HepG2 (cell line): ENCODE measurements around the gene TAF1B.

Experiments
- ATF7 ChIP-seq, 2 experiments: fragments of 450-650 bp in 1 of 2; sonication (generic) in 1 of 2; formaldehyde crosslinking in 1 of 2; IDR thresholded peaks; 2 replicates each; pipeline versions ENCODE4 v1.4.0 to v1.6.1; 2016 to 2020; ENCODE audit warnings: antibody characterized with exemption in 1 of 2, mild to moderate bottlenecking in 1 of 2, missing genetic modification reagents in 1 of 2
- POLR2AphosphoS5 ChIP-seq: IDR thresholded peaks from 2 replicates; pipeline ENCODE4 v1.6.1; 2012; ENCODE audit warnings: low read depth, low read length
- RXRB ChIP-seq: IDR thresholded peaks from 2 replicates; pipeline ENCODE4 v1.6.1; 2016; ENCODE audit warnings: borderline replicate concordance, missing genetic modification reagents, missing compliant biosample characterization
- ZFP91 ChIP-seq: sonication (generic); formaldehyde crosslinking; IDR thresholded peaks from 2 replicates; pipeline ENCODE4 v1.9.0; 2022; ENCODE audit warnings: missing genetic modification reagents, mild to moderate bottlenecking, borderline replicate concordance
- ZNF747 ChIP-seq: sonication (generic); formaldehyde crosslinking; IDR thresholded peaks from 2 replicates; pipeline ENCODE4 v1.8.1; 2023; ENCODE audit warnings: missing genetic modification reagents, mild to moderate bottlenecking, borderline replicate concordance

DNA sequence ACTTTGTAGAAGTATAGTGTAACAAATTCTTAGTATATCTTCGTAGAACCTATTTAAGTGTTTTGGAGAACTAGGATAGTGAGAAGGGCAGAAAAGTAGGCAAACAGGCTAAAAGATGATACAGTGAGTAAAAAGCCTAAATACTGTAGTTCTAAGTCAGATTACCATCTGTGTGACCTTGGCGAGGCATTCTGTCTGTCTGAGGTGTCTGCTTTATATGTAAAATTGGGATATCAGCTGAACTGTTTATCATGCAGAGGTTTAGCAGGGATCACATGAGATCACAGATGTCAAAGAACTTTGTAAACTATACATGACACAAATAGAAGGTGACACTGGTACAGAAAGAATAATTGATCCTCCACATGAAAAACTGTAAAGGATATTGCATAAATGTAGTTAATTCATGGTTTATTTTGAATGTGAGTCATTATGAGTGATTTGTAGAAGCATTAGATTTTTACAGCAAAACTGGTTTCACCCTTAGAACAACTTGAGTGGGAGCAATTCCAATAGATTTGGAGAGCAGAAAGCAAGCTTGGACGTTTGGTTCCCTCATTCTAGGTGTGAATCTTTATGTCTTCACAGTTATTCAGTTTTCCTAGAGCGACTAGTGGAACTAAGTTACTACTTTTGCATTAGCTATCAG lies 41.9 kb downstream of the TAF1B start:
- TF ChIP-seq POLR2AphosphoS5 (no peak), ATF7 (IDR thresholded peaks at IDR 0.05) (no peak), ATF7 (CRISPR knock-in tag; IDR thresholded peaks at IDR 0.05) (no peak), ZFP91 (CRISPR knock-in tag) (no peak), ZNF747 (CRISPR knock-in tag) (no peak), RXRB (no peak)
